ENCODE data around the gene VSIR. TPM values are rescaled to one million over a fixed set of nuclear protein-coding genes. Genes with fewer than 3 reads are reported as not detected.

The VSIR gene
- total RNA-seq, 1 experiment from 2014 or later, result 57.7 TPM

GRCh38 chr10:71765906-71766716 is 7.2 kb downstream of the VSIR start:
- POLR2A ChIA-PET (ENCODE audit: unreplicated experiment), result interaction anchor here (0.5 to 1.1 kb wide), 6 partner anchors 8 to 460 kb away, joined by 3 to 7 read pairs (median 3); no protein-coding TSS in a partner anchor
- no peaks in the 10 kb centered on the region for H3K9me2 ChIP-seq (ENCODE audit: insufficient read depth)
- intact Hi-C loops (cut with micrococcal nuclease; ENCODE audit: unreplicated experiment), result loop anchor here (1.0 to 5.0 kb wide), 7 partner anchors 73 to 566 kb away; partner anchors contain the start of gene SLC29A3
- peaks cover 13% of the 10 kb centered on the region for H3K36me3 ChIP-seq (ENCODE audit: low read depth)
- BruUV-seq (replicated peaks), result TSS peak; percentile 35
- no peaks in the 10 kb centered on the region for H3K9me3 ChIP-seq (ENCODE audit: insufficient read depth, low read depth)
- peak overlapping the region; percentile 88 for H3K27ac ChIP-seq
- peaks cover 39% of the 10 kb centered on the region for H3K79me2 ChIP-seq (ENCODE audit: low read depth)
- peak overlapping the region; percentile 61 for H3K4me2 ChIP-seq
- no peaks in the 10 kb centered on the region for H4K20me1 ChIP-seq (ENCODE audit: insufficient read depth)
- peaks cover 59% of the 10 kb centered on the region for H3F3A ChIP-seq (ENCODE audit: insufficient read depth, low read depth)
- DNase-seq, result peak in 1 of 2 experiments; percentile 21
- no peaks in the 10 kb centered on the region for H3K27me3 ChIP-seq (ENCODE audit: insufficient read depth, low read depth)
- no peak overlapping the region for H2AFZ ChIP-seq
- no peak overlapping the region for H3K4me3 ChIP-seq
- CTCF ChIA-PET, result interaction anchor here (0.6 to 1.7 kb wide), 6 partner anchors 8 to 202 kb away, joined by 3 to 7 read pairs (median 4); no protein-coding TSS in a partner anchor
- TF ChIP-seq EZH2 (IDR thresholded peaks at IDR 0.05; ENCODE audit: low read depth), result no peak
- TF ChIP-seq CTCF (conservative IDR thresholded peaks at IDR 0.05), result no peak
- peaks cover 88% of the 10 kb centered on the region for H3K4me1 ChIP-seq (replicated peaks; ENCODE audit: insufficient read depth)

DNA sequence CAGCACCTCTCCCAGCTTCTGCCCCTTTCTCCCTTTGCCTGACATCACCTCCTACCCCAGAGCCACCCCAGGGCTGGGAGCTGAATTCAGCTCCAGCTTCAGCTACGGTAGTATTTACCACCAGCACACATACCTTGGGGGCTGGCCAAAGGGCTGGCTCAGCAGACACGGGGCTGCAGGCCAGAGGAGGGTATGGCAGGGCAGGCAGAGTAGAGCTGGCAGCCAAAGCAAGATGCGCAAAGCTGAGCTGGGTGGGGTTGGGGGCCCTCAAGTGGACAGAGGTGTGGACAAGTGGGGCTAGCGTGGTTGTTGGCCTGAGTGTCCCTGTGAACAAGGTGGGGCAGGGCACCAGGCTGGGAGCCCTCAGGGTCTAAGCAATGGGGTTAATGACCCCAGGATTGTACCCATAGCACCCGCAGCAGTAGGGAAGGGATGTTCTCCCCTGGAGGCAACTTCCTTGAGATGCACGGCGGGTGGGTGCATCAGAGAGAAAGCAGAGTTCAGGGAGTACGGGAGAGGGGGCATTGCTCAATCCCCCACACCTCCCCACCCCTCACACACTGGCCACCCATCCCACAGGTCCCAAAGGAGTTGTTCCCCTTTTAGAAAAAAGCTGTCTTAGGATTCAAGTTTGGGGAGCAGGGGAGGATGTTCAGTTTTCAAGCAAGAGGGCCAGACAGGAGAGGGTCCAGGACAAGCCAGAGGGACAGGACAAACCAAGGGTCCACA is 8.0 kb downstream of the VSIR start:
- ChIA-PET POLR2A (ENCODE audit: unreplicated experiment) (interaction anchor here (0.6 kb wide), 2 partner anchors 9 to 313 kb away, joined by 3 to 4 read pairs; no protein-coding TSS in a partner anchor), CTCF (interaction anchor here (0.6 to 1.1 kb wide), 3 partner anchors 9 to 203 kb away, joined by 3 to 4 read pairs (median 4); partner anchors contain the start of gene PSAP)
- peak overlapping the region; percentile 88 for H3K27ac ChIP-seq
- peaks cover 62% of the 10 kb centered on the region for H3F3A ChIP-seq (ENCODE audit: insufficient read depth, low read depth)
- peaks cover 88% of the 10 kb centered on the region for H3K4me1 ChIP-seq (replicated peaks; ENCODE audit: insufficient read depth)
- H3K4me3 ChIP-seq, result no peak overlapping the region
- DNase-seq, result peak; percentile 80 to 82
- no peaks in the 10 kb centered on the region for H3K9me2 ChIP-seq (ENCODE audit: insufficient read depth)
- no peaks in the 10 kb centered on the region for H4K20me1 ChIP-seq (ENCODE audit: insufficient read depth)
- intact Hi-C loops (cut with micrococcal nuclease; ENCODE audit: unreplicated experiment), result loop anchor here (5.0 kb wide), 2 partner anchors 448 to 567 kb away; partner anchors contain the start of gene SLC29A3
- H2AFZ ChIP-seq, result no peak overlapping the region
- BruUV-seq (replicated peaks), result no TSS peak
- TF ChIP-seq EZH2 (IDR thresholded peaks at IDR 0.05; ENCODE audit: low read depth) (no peak), CTCF (conservative IDR thresholded peaks at IDR 0.05) (no peak)
- H3K79me2 ChIP-seq (ENCODE audit: low read depth), result peaks cover 31% of the 10 kb centered on the region
- H3K27me3 ChIP-seq (ENCODE audit: insufficient read depth, low read depth), result no peaks in the 10 kb centered on the region
- no peaks in the 10 kb centered on the region for H3K9me3 ChIP-seq (ENCODE audit: insufficient read depth, low read depth)
- H3K36me3 ChIP-seq (ENCODE audit: low read depth), result peaks cover 13% of the 10 kb centered on the region
- H3K4me2 ChIP-seq, result peak overlapping the region; percentile 61

GRCh38 chr10:71763352-71764127 is 9.8 kb downstream of the VSIR start:
- no peaks in the 10 kb centered on the region for H4K20me1 ChIP-seq (ENCODE audit: insufficient read depth)
- intact Hi-C loops (cut with micrococcal nuclease; ENCODE audit: unreplicated experiment), result no loop called here
- no peaks in the 10 kb centered on the region for H3K9me2 ChIP-seq (ENCODE audit: insufficient read depth)
- H3K4me1 ChIP-seq (replicated peaks; ENCODE audit: insufficient read depth), result peaks cover 78% of the 10 kb centered on the region
- no peak overlapping the region for H3K4me3 ChIP-seq
- no peak overlapping the region for H3K4me2 ChIP-seq
- no TSS peak for BruUV-seq (replicated peaks)
- DNase-seq, result no peak
- no peaks in the 10 kb centered on the region for H3K27me3 ChIP-seq (ENCODE audit: insufficient read depth, low read depth)
- ChIA-PET POLR2A (ENCODE audit: unreplicated experiment) (no interaction called here), CTCF (no interaction called here)
- peaks cover 48% of the 10 kb centered on the region for H3F3A ChIP-seq (ENCODE audit: insufficient read depth, low read depth)
- no peak overlapping the region for H2AFZ ChIP-seq
- TF ChIP-seq EZH2 (IDR thresholded peaks at IDR 0.05; ENCODE audit: low read depth), result no peak
- no peak for TF ChIP-seq CTCF (conservative IDR thresholded peaks at IDR 0.05)
- 0 out of 2 replicates have a peak, but pooled peaks cover 6% of the 10 kb centered on the region for H3K36me3 ChIP-seq (ENCODE audit: low read depth)
- peak overlapping the region; percentile 88; the same call in 1 of the 2 replicates for H3K27ac ChIP-seq
- peaks cover 15% of the 10 kb centered on the region; the same call in 1 of the 2 replicates for H3K79me2 ChIP-seq (ENCODE audit: low read depth)
- no peaks in the 10 kb centered on the region for H3K9me3 ChIP-seq (ENCODE audit: insufficient read depth, low read depth)

Measured in PC-9 (cell line).